Measurements from ENCODE around the gene IL12RB1. TPM values are rescaled to one million over a fixed set of nuclear protein-coding genes. Genes with fewer than 3 reads are reported as not detected.
"Not testable (repeated sequence)": the region's sequence is repeated elsewhere in the genome, so short reads cannot be mapped to it uniquely, and the experiment has no call there.

The IL12RB1 gene
- total RNA-seq, 2 experiments from 2014 or later, result 18.7 to 22.0 TPM

- ChIA-PET CTCF (interaction anchor here (0.7 to 1.5 kb wide), 5 partner anchors 38 to 105 kb away, joined by 3 to 4 read pairs (median 3); partner anchors contain the start of gene PIK3R2), POLR2A (no interaction called here)
Observed at GRCh38 chr19:18063463-18063862, 23.3 kb downstream of the IL12RB1 start.

DNA sequence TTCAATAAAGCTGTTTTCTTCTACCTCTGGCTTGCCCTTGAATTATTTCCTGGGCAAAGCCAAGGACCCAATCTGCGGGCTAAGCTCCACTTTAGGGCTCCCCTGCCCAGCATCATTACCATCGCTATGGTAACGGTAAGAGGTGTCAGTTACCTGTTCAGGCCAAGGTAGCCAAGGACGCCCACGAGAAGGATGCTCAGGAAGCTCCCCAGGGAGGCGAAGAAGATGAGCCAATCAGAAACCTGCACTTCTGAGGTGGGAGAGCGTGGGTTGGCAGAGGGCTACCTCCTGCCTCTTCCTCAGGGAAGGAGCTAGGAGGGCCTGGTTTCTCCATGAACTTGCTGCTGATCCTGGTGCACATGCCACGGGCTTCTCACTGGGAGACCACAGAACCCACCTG is 24.7 kb downstream of the IL12RB1 start:
- CTCF ChIA-PET, result interaction anchor here (0.9 to 7.3 kb wide), 2 partner anchors 41 to 55 kb away, joined by 4 to 67 read pairs; partner anchors contain the start of gene ARRDC2
- POLR2A ChIA-PET, result no interaction called here

- ChIA-PET CTCF (interaction anchor here (1.4 to 7.3 kb wide), 4 partner anchors 12 to 62 kb away, joined by 4 to 67 read pairs (median 10); partner anchors contain the start of gene ARRDC2), POLR2A (no interaction called here)
Observed at GRCh38 chr19:18060472-18060871, 26.3 kb downstream of the IL12RB1 start.

GRCh38 chr19:18059902-18060301 is 26.8 kb downstream of the IL12RB1 start:
- ChIA-PET POLR2A (no interaction called here), CTCF (interaction anchor here (1.0 to 7.3 kb wide), 6 partner anchors 13 to 122 kb away, joined by 3 to 67 read pairs (median 4); partner anchors contain the start of gene ARRDC2)

DNA sequence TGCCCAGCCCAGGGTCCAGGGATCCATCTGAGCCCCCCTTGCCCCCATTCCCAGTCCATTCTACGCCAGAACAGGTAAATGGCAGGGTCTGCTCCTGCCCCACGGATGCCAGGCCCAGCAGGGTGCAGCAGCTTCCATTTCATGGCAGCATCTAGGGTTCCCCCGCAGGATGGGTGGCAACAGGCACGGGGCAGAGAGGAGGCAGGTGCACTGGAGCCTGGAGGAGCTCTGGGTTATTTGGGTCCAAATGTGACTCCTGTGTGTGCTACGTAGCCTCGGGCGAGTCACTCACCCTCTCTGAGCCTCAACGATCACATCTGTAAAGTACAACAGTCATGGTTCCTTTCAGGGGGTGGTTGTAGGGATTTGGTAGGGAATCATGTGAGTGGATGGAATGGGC is 27.4 kb downstream of the IL12RB1 start:
- POLR2A ChIA-PET, result interaction anchor here (0.6 kb wide), 1 partner anchor 51 kb away, joined by 4 read pairs; the partner anchor contains the start of gene ARRDC2

GRCh38 chr19:18058208-18059009 is 28.3 kb downstream of the IL12RB1 start:
- ChIA-PET POLR2A (interaction anchor here (0.6 to 0.7 kb wide), 2 partner anchors 50 to 56 kb away, joined by 3 to 4 read pairs; partner anchors contain the start of gene ARRDC2), CTCF (interaction anchor here (0.6 to 7.3 kb wide), 14 partner anchors 9 to 120 kb away, joined by 3 to 67 read pairs (median 3); partner anchors contain the start of genes ARRDC2 and IL12RB1)

More for the DNA sequence above, 27.4 kb downstream of the IL12RB1 start:
- CTCF ChIA-PET, result interaction anchor here (0.9 to 7.3 kb wide), 8 partner anchors 13 to 121 kb away, joined by 3 to 67 read pairs (median 4); partner anchors contain the start of gene ARRDC2

GRCh38 chr19:18057557-18057956 is 29.2 kb downstream of the IL12RB1 start:
- POLR2A ChIA-PET, result no interaction called here
- CTCF ChIA-PET, result interaction anchor here (0.6 to 7.3 kb wide), 11 partner anchors 8 to 119 kb away, joined by 3 to 67 read pairs (median 3); partner anchors contain the start of genes ARRDC2 and IL12RB1

GRCh38 chr19:18055967-18056366 is 30.8 kb downstream of the IL12RB1 start:
- ChIA-PET POLR2A (interaction anchor here (0.6 to 0.7 kb wide), 2 partner anchors 9 to 33 kb away, joined by 3 to 6 read pairs; no protein-coding TSS in a partner anchor), CTCF (interaction anchor here (0.8 to 7.3 kb wide), 6 partner anchors 11 to 197 kb away, joined by 3 to 67 read pairs (median 4); partner anchors contain the start of gene ARRDC2)

DNA sequence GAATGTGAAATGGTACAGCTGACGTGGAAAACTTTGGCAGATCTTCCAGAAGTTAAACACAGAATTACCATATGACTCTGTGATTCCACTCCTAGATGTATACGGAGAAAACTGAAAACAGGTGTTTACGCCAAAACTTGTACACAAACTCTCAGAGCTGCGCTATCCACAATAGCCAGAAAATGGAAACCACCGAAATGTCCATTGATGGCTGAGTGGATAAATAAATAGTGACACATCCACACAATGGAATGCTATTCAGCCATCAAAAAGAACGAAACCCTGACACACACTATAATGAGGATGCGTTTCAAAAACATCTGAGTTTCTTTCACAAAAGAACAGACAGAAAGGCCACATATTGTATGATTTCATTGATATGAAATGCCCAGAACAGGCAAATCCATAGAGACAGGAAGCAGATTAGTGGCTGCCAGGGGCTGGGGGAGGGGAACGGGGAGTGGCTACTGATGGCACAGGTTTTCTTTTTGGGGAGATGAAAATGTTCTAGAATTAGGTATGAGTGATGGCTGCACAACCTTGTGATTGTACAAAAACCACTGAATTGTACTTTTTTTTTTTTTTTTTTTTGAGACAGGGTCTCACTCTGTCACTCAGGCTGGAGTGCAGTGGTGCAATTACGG is 33.0 kb downstream of the IL12RB1 start:
- ChIA-PET CTCF (no interaction called here), POLR2A (no interaction called here)

- POLR2A ChIA-PET, result no interaction called here
- CTCF ChIA-PET, result interaction anchor here (0.9 kb wide), 1 partner anchor 106 kb away, joined by 3 read pairs; no protein-coding TSS in a partner anchor
Observed at GRCh38 chr19:18051887-18052286, 34.8 kb downstream of the IL12RB1 start.

DNA sequence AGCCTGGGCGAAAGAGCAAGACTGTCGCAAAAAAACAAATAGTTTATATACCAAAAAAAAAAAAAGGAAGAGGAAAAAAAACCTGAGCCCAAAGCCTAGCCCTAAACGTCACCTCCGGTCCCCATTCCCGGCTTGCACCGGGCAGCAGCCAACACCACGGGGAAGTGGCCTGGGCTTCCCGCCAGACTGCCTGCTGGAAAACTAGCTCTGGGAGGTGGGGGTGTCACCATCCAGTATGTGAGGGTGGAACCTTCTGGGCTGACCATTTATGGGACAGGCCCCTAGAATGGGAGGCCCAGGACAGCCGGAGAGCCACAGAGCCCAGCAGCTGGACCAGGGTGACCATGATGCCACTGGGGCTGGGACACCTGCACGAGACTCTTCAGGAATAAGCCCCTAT is 37.3 kb downstream of the IL12RB1 start:
- POLR2A ChIA-PET, result no interaction called here
- CTCF ChIA-PET, result interaction anchor here (0.6 to 0.8 kb wide), 2 partner anchors 8 to 42 kb away, joined by 3 read pairs; no protein-coding TSS in a partner anchor

GRCh38 chr19:18046059-18046718 is 40.5 kb downstream of the IL12RB1 start:
- POLR2A ChIA-PET, result interaction anchor here (3.7 kb wide), 1 partner anchor 38 kb away, joined by 20 read pairs; the partner anchor contains the start of gene ARRDC2
- CTCF ChIA-PET, result interaction anchor here (0.6 to 1.9 kb wide), 3 partner anchors 38 to 49 kb away, joined by 4 to 8 read pairs (median 4); partner anchors contain the start of gene ARRDC2

DNA sequence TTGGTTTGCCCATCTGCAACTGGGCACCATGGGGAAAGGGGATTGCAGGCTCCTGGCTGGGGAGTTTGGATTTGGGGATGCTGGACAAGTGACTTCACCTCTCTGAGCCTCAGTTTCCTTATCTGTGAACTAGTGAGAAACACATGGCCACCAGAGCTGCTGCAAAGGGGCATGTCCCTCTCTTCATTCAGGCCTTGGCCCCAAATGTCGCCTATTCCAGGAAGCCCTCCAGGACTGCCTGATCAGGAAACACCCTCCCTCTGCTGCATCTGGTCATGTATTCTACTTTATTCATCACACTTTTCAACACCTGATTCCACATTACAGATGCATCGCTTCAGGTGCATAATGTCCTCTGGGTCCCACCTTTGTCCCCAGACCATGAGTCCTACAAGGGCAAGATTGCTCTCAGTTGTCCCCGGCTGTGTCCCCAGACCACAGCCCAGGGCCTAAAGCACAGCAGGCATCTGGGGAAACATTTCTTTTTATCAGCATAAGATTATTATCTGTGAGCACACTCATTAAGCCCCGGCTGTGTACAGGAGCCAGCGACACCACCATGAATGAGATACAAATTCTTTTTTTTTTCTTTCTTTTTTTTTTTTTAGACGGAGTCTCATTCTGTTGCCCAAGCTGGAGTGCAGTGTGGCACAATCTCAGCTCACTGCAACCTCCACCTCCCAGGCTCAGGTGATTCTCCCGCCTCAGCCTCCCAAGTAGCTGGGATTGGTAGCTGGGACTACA is 41.3 kb downstream of the IL12RB1 start:
- POLR2A ChIA-PET, result interaction anchor here (0.7 to 3.7 kb wide), 3 partner anchors 26 to 37 kb away, joined by 3 to 20 read pairs (median 8); partner anchors contain the start of gene ARRDC2
- CTCF ChIA-PET, result interaction anchor here (0.6 to 1.9 kb wide), 9 partner anchors 11 to 933 kb away, joined by 3 to 10 read pairs (median 4); partner anchors contain the start of gene ARRDC2

DNA sequence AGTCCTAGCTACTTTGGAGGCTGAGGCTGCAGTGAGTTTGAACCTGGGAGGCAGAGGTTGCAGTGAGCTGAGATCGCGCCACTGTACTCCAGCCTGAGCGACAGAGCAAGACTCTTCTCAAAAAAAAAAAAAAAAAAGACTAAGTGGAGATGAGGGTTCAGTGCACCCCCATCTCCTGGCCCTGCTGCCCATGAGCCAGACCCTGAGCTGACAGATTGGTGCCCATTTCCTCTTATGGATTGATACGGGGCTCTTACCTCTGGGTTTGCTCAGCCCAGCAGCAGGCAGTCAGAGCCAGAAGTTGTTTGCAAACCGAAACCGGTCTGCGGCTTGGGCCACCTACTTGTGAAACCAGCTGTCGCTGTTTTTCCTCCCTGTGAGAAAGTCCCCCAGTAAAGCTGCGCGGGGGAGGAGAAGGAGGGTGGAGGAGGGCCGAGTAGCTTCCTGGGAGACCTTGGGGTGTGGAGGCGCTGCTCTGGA is 41.9 kb downstream of the IL12RB1 start:
- ChIA-PET POLR2A (interaction anchor here (0.7 to 3.7 kb wide), 5 partner anchors 27 to 99 kb away, joined by 3 to 20 read pairs (median 6); partner anchors contain the start of gene ARRDC2), CTCF (interaction anchor here (0.7 to 1.9 kb wide), 8 partner anchors 12 to 933 kb away, joined by 3 to 10 read pairs (median 4); partner anchors contain the start of gene ARRDC2)

GRCh38 chr19:18043676-18044075 is 43.1 kb downstream of the IL12RB1 start:
- ChIA-PET CTCF (interaction anchor here (0.7 to 1.1 kb wide), 3 partner anchors 36 to 99 kb away, joined by 3 read pairs; no protein-coding TSS in a partner anchor), POLR2A (interaction anchor here (3.7 kb wide), 1 partner anchor 35 kb away, joined by 20 read pairs; the partner anchor contains the start of gene ARRDC2)

DNA sequence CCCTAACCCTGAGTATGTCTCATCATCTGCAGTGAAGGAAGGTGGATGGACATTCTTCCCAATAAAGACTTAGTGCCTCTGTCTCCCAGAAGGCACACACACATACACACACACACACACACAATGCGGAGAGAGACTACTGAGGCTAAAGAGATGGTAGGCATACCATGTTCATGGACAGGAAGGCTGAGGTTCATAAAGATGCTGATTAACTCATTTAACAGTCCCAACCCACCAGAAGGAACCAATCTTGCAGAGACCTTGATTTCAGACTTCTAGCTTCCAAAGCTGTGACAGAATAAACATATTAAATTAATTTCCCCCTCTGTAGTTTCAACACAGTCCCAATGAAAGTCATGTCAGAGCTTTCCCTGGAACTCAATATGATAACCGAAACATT is 45.7 kb downstream of the IL12RB1 start:
- ChIA-PET POLR2A (no interaction called here), CTCF (interaction anchor here (0.9 kb wide), 1 partner anchor 34 kb away, joined by 4 read pairs; no protein-coding TSS in a partner anchor)

- CTCF ChIA-PET, result not testable (repeated sequence)
Observed at GRCh38 chr19:18032102-18032501, 54.6 kb downstream of the IL12RB1 start.

More at GRCh38 chr19:18032102-18032501, 54.6 kb downstream of the IL12RB1 start:
- POLR2A ChIA-PET, result not testable (repeated sequence)
